Measurements from ENCODE around the gene PHF21B.

The PHF21B gene

GRCh38 chr22:44940130-44940529 lies 69.7 kb downstream of the PHF21B start:
- Histone ChIP-seq H3K27me3 (peaks cover 0 to 66% of the 10 kb centered on the region in 2 donors), H3K9me3 (no peaks in the 10 kb centered on the region), H3K4me3 (no peak overlapping the region), H3K36me3 (no peaks in the 10 kb centered on the region), H3K4me1 (no peaks in the 10 kb centered on the region), H3K27ac (no peak overlapping the region)
- TF ChIP-seq CTCF (IDR thresholded peaks at IDR 0.05) = no peak
- intact Hi-C loops (cut with DNase I; ENCODE audit: low total_unique reads) = no loop called here
- DNase-seq = no peak

- Histone ChIP-seq H3K9me3 (no peaks in the 10 kb centered on the region), H3K36me3 (no peaks in the 10 kb centered on the region), H3K27ac (no peak overlapping the region), H3K4me1 (no peaks in the 10 kb centered on the region), H3K4me3 (no peak overlapping the region), H3K27me3 (peaks cover 0 to 60% of the 10 kb centered on the region in 2 donors)
- intact Hi-C loops (cut with DNase I; ENCODE audit: low total_unique reads) = no loop called here
- no peak for TF ChIP-seq CTCF (IDR thresholded peaks at IDR 0.05)
- DNase-seq = no peak
These were observed 70.4 kb downstream of the PHF21B start for GRCh38 chr22:44939451-44939850.

GRCh38 chr22:44938886-44939285 lies 70.9 kb downstream of the PHF21B start:
- TF ChIP-seq CTCF (IDR thresholded peaks at IDR 0.05) = no peak
- intact Hi-C loops (cut with DNase I; ENCODE audit: low total_unique reads) = no loop called here

GRCh38 chr22:44937216-44937615 lies 72.6 kb downstream of the PHF21B start:
- DNase-seq = no peak
- H3K4me1 ChIP-seq = no peaks in the 10 kb centered on the region
- no peaks in the 10 kb centered on the region for H3K36me3 ChIP-seq
- H3K27ac ChIP-seq = no peak overlapping the region
- peaks cover 0 to 44% of the 10 kb centered on the region in 2 donors for H3K27me3 ChIP-seq
- no peaks in the 10 kb centered on the region for H3K9me3 ChIP-seq
- TF ChIP-seq CTCF (IDR thresholded peaks at IDR 0.05) = no peak
- no peak overlapping the region for H3K4me3 ChIP-seq
- intact Hi-C loops (cut with DNase I; ENCODE audit: low total_unique reads) = no loop called here

More at GRCh38 chr22:44938886-44939285, 70.9 kb downstream of the PHF21B start:
- H3K27me3 ChIP-seq = peaks cover 0 to 60% of the 10 kb centered on the region in 2 donors
- H3K4me3 ChIP-seq = no peak overlapping the region
- H3K4me1 ChIP-seq = no peaks in the 10 kb centered on the region
- H3K9me3 ChIP-seq = no peaks in the 10 kb centered on the region
- no peak for DNase-seq
- no peaks in the 10 kb centered on the region for H3K36me3 ChIP-seq
- H3K27ac ChIP-seq = no peak overlapping the region

- Histone ChIP-seq H3K27me3 (peaks cover 0 to 36% of the 10 kb centered on the region in 2 donors), H3K4me1 (no peaks in the 10 kb centered on the region), H3K4me3 (no peak overlapping the region), H3K36me3 (no peaks in the 10 kb centered on the region), H3K27ac (no peak overlapping the region), H3K9me3 (no peaks in the 10 kb centered on the region)
- no peak for TF ChIP-seq CTCF (IDR thresholded peaks at IDR 0.05)
- intact Hi-C loops (cut with DNase I; ENCODE audit: low total_unique reads) = no loop called here
- DNase-seq = no peak
These were observed 73.6 kb downstream of the PHF21B start for GRCh38 chr22:44936201-44936600.

- Histone ChIP-seq H3K27ac (no peak overlapping the region), H3K9me3 (no peaks in the 10 kb centered on the region), H3K36me3 (no peaks in the 10 kb centered on the region), H3K4me1 (no peaks in the 10 kb centered on the region), H3K27me3 (peaks cover 0 to 36% of the 10 kb centered on the region in 2 donors), H3K4me3 (no peak overlapping the region)
- no peak for DNase-seq
- no peak for TF ChIP-seq CTCF (IDR thresholded peaks at IDR 0.05)
- intact Hi-C loops (cut with DNase I; ENCODE audit: low total_unique reads) = no loop called here
These were observed 74.1 kb downstream of the PHF21B start for GRCh38 chr22:44935724-44936123.

Measured in tibial artery (tissue), 4 donors.